ENCODE data around the gene TNNI3K.
A peak's percentile ranks its signal among the peaks of the same experiment; 100 is the strongest.

Gene TNNI3K

DNA sequence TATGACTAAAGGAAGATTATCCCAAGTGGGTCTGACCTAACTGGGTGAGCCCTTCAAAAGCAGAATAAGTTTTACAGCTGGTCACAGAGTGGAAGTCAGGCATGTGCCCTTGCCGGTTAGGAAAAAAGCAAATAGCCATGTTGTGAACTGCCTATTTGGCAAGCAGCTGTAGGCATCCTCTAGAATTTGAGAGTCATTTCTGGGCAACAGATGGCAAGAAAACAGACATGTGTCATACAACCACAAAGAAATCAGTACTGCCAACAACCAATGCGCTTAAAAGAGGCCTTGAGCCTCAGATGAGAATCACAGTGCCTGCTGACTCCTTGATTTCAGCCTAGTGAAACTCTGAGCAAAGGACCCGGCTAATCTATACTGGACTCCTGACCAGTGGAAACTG lies 250.4 kb downstream of the TNNI3K start:
- no peak overlapping the region for H3K4me3 ChIP-seq (replicated peaks; ENCODE audit: insufficient read depth, low read length)
- TF ChIP-seq, protein P1, sequence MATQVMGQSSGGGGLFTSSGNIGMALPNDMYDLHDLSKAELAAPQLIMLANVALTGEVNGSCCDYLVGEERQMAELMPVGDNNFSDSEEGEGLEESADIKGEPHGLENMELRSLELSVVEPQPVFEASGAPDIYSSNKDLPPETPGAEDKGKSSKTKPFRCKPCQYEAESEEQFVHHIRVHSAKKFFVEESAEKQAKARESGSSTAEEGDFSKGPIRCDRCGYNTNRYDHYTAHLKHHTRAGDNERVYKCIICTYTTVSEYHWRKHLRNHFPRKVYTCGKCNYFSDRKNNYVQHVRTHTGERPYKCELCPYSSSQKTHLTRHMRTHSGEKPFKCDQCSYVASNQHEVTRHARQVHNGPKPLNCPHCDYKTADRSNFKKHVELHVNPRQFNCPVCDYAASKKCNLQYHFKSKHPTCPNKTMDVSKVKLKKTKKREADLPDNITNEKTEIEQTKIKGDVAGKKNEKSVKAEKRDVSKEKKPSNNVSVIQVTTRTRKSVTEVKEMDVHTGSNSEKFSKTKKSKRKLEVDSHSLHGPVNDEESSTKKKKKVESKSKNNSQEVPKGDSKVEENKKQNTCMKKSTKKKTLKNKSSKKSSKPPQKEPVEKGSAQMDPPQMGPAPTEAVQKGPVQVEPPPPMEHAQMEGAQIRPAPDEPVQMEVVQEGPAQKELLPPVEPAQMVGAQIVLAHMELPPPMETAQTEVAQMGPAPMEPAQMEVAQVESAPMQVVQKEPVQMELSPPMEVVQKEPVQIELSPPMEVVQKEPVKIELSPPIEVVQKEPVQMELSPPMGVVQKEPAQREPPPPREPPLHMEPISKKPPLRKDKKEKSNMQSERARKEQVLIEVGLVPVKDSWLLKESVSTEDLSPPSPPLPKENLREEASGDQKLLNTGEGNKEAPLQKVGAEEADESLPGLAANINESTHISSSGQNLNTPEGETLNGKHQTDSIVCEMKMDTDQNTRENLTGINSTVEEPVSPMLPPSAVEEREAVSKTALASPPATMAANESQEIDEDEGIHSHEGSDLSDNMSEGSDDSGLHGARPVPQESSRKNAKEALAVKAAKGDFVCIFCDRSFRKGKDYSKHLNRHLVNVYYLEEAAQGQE (IDR thresholded peaks at IDR 0.05; ENCODE audit: insufficient replicate concordance, low read depth) = no peak
- TF ChIP-seq, protein P2, sequence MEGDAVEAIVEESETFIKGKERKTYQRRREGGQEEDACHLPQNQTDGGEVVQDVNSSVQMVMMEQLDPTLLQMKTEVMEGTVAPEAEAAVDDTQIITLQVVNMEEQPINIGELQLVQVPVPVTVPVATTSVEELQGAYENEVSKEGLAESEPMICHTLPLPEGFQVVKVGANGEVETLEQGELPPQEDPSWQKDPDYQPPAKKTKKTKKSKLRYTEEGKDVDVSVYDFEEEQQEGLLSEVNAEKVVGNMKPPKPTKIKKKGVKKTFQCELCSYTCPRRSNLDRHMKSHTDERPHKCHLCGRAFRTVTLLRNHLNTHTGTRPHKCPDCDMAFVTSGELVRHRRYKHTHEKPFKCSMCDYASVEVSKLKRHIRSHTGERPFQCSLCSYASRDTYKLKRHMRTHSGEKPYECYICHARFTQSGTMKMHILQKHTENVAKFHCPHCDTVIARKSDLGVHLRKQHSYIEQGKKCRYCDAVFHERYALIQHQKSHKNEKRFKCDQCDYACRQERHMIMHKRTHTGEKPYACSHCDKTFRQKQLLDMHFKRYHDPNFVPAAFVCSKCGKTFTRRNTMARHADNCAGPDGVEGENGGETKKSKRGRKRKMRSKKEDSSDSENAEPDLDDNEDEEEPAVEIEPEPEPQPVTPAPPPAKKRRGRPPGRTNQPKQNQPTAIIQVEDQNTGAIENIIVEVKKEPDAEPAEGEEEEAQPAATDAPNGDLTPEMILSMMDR (IDR thresholded peaks at IDR 0.05; ENCODE audit: insufficient read depth, low read length) = no peak
- TF ChIP-seq POLR2AphosphoS5 (IDR thresholded peaks at IDR 0.05; ENCODE audit: low read depth) = no peak
- no peak for TF ChIP-seq SPI1 (IDR thresholded peaks at IDR 0.05; ENCODE audit: borderline replicate concordance, low read depth)
- no peak for TF ChIP-seq GABPA (IDR thresholded peaks at IDR 0.05; ENCODE audit: low read depth)
- H3K27me3 ChIP-seq (ENCODE audit: insufficient read depth, poor library complexity, severe bottlenecking) = no peaks in the 10 kb centered on the region
- DNase-seq (ENCODE audit: low read depth in 1 of 2, low spot score in 1 of 2) = no peak
- no peak overlapping the region for H3K27ac ChIP-seq (replicated peaks)

DNA sequence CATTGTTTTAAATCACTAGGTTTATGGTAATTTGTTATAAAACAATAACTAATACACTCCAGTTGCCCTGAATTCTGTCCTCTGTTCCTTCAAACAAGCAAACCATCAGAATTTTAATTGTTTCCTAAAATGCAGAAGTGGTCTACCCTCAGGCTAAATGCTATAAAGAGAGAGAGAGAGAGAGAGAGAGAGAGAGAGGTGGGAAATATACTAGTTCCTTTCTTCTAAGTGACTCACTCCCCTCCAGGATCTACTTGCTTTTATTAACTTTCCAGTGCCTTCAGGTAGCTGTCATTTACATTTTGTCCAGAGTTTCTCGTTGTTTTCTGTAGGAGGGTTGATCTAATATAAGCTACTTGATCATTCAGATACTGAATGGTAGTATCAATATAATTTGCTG lies 250.8 kb downstream of the TNNI3K start:
- Histone ChIP-seq H3K27ac (replicated peaks) (no peak overlapping the region), H3K4me3 (replicated peaks; ENCODE audit: insufficient read depth, low read length) (no peak overlapping the region), H3K27me3 (ENCODE audit: insufficient read depth, poor library complexity, severe bottlenecking) (no peaks in the 10 kb centered on the region)
- no peak for DNase-seq (ENCODE audit: low read depth in 1 of 2, low spot score in 1 of 2)
- TF ChIP-seq POLR2AphosphoS5 (IDR thresholded peaks at IDR 0.05; ENCODE audit: low read depth) = no peak
- TF ChIP-seq, protein P2 (IDR thresholded peaks at IDR 0.05; ENCODE audit: insufficient read depth, low read length) = no peak
- TF ChIP-seq SPI1 (IDR thresholded peaks at IDR 0.05; ENCODE audit: borderline replicate concordance, low read depth) = peak; percentile 15; the same call in 1 of the 2 replicates
- TF ChIP-seq GABPA (IDR thresholded peaks at IDR 0.05; ENCODE audit: low read depth) = no peak
- TF ChIP-seq, protein P1 (IDR thresholded peaks at IDR 0.05; ENCODE audit: insufficient replicate concordance, low read depth) = no peak

DNA sequence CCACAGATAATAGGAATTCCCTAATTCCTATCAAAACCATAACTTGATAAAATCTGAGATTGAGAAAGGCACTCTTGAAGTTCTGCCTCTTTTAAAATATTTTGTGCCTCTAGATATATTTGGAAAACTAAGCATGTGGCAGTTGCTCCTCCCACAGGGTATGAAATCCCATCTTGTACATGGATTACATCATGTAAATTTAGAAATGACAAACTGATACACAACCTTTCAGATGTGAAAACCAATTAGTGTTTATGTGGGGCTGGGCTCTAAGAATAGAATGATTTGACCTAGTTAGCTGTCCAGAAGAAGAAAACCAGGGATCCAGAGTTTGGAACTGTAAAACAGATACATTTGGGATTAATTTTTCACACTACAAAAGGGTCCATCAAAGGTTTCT lies 261.5 kb downstream of the TNNI3K start:
- TF ChIP-seq GABPA (IDR thresholded peaks at IDR 0.05; ENCODE audit: low read depth) (no peak), SPI1 (IDR thresholded peaks at IDR 0.05; ENCODE audit: borderline replicate concordance, low read depth) (no peak), POLR2AphosphoS5 (IDR thresholded peaks at IDR 0.05; ENCODE audit: low read depth) (no peak)
- TF ChIP-seq, protein P2 (IDR thresholded peaks at IDR 0.05; ENCODE audit: insufficient read depth, low read length) = no peak
- TF ChIP-seq, protein P1 (IDR thresholded peaks at IDR 0.05; ENCODE audit: insufficient replicate concordance, low read depth) = no peak
- no peak overlapping the region for H3K27ac ChIP-seq (replicated peaks)
- no peaks in the 10 kb centered on the region for H3K27me3 ChIP-seq (ENCODE audit: insufficient read depth, poor library complexity, severe bottlenecking)
- H3K4me3 ChIP-seq (replicated peaks; ENCODE audit: insufficient read depth, low read length) = no peak overlapping the region
- no peak for DNase-seq (ENCODE audit: low read depth in 1 of 2, low spot score in 1 of 2)

Data from HL-60 (cell line).